ENCODE data around the gene PRKG1.
"Not testable (repeated sequence)": the region's sequence is repeated elsewhere in the genome, so short reads cannot be mapped to it uniquely, and the experiment has no call there.

Gene PRKG1

GRCh38 chr10:52007091-52007490 lies 932.8 kb downstream of the PRKG1 start:
- DNase-seq (ENCODE audit: low spot score) = no peak

- DNase-seq (ENCODE audit: low spot score) = no peak
These were observed 936.8 kb downstream of the PRKG1 start for GRCh38 chr10:52011118-52011517.

- DNase-seq (ENCODE audit: low spot score) = no peak
These were observed 944.8 kb downstream of the PRKG1 start for GRCh38 chr10:52019077-52019555.

GRCh38 chr10:52019656-52020055 lies 945.4 kb downstream of the PRKG1 start:
- DNase-seq (ENCODE audit: low spot score) = no peak

GRCh38 chr10:52020173-52020572 lies 945.9 kb downstream of the PRKG1 start:
- no peak for DNase-seq (ENCODE audit: low spot score)

- DNase-seq (ENCODE audit: low spot score) = no peak
These were observed 946.4 kb downstream of the PRKG1 start for GRCh38 chr10:52020702-52021101.

- no peak for DNase-seq (ENCODE audit: low spot score)
These were observed 952.9 kb downstream of the PRKG1 start for GRCh38 chr10:52027055-52027705.

- no peak for DNase-seq (ENCODE audit: low spot score)
These were observed 954.2 kb downstream of the PRKG1 start for GRCh38 chr10:52028523-52028858.

GRCh38 chr10:52029628-52030027 lies 955.3 kb downstream of the PRKG1 start:
- DNase-seq (ENCODE audit: low spot score) = no peak

- peak; percentile 10 for DNase-seq (ENCODE audit: low spot score)
These were observed 955.9 kb downstream of the PRKG1 start for GRCh38 chr10:52030051-52030790.

GRCh38 chr10:52030975-52031374 lies 956.7 kb downstream of the PRKG1 start:
- no peak for DNase-seq (ENCODE audit: low spot score)

GRCh38 chr10:52031771-52032170 lies 957.5 kb downstream of the PRKG1 start:
- DNase-seq (ENCODE audit: low spot score) = no peak

- no peak for DNase-seq (ENCODE audit: low spot score)
These were observed 958.7 kb downstream of the PRKG1 start for GRCh38 chr10:52032681-52033629.

- not testable (repeated sequence) for DNase-seq (ENCODE audit: low spot score)
These were observed 964.9 kb downstream of the PRKG1 start for GRCh38 chr10:52039002-52039793.

- DNase-seq (ENCODE audit: low spot score) = no peak
These were observed 966.2 kb downstream of the PRKG1 start for GRCh38 chr10:52040486-52040885.

- DNase-seq (ENCODE audit: low spot score) = no peak
These were observed 969.5 kb downstream of the PRKG1 start for GRCh38 chr10:52043811-52044210.

- no peak for DNase-seq (ENCODE audit: low spot score)
These were observed 973.8 kb downstream of the PRKG1 start for GRCh38 chr10:52048051-52048450.

GRCh38 chr10:52050429-52051047 lies 976.3 kb downstream of the PRKG1 start:
- DNase-seq (ENCODE audit: low spot score) = no peak

GRCh38 chr10:52053497-52053896 lies 979.2 kb downstream of the PRKG1 start:
- DNase-seq (ENCODE audit: low spot score) = no peak

GRCh38 chr10:52056291-52056690 lies 982.0 kb downstream of the PRKG1 start:
- DNase-seq (ENCODE audit: low spot score) = no peak

- DNase-seq (ENCODE audit: low spot score) = no peak
These were observed 984.8 kb downstream of the PRKG1 start for GRCh38 chr10:52059089-52059488.
